GM18505 (cell line): ENCODE data around the gene C10orf143.

Source experiments
- ATAC-seq: cut with Tn5 transposase; IDR thresholded peaks from one replicate; pipeline ENCODE4 v1.9.1; 2021; ENCODE audit not compliant: unreplicated experiment
- POLR2A ChIP-seq: IDR thresholded peaks from 4 replicates; pipeline ENCODE4 v1.6.1; 2011; ENCODE audit warnings: borderline replicate concordance; ENCODE audit not compliant: insufficient read depth, insufficient read length; ENCODE audit errors: extremely low read depth

Gene C10orf143

GRCh38 chr10:130061760-130062159 is 48.9 kb downstream of the C10orf143 start:
- no peak for ATAC-seq
- no peak for TF ChIP-seq POLR2A

DNA sequence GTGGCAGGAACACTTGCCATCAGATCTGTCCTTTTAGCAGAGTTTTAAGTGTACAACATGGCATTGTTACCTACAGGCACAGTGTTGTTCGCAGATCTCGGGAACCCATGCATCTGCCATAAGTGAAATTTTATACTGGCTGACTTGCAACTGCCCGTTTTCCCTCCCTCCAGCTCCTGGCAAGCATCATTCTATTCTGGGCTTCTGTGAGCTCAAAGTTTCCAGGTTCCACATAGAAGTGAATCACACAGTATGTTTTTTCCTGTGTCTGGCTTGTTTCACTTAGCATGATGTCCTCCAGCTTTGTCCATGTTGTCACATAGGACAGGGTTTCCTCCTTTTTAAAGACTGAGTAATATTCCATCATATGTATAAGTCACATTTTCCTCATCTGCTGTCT is 56.6 kb downstream of the C10orf143 start:
- no peak for ATAC-seq
- TF ChIP-seq POLR2A = no peak

GRCh38 chr10:130053561-130053960 is 57.1 kb downstream of the C10orf143 start:
- no peak for TF ChIP-seq POLR2A
- no peak for ATAC-seq

GRCh38 chr10:130052193-130052592 is 58.4 kb downstream of the C10orf143 start:
- TF ChIP-seq POLR2A = no peak
- no peak for ATAC-seq

DNA sequence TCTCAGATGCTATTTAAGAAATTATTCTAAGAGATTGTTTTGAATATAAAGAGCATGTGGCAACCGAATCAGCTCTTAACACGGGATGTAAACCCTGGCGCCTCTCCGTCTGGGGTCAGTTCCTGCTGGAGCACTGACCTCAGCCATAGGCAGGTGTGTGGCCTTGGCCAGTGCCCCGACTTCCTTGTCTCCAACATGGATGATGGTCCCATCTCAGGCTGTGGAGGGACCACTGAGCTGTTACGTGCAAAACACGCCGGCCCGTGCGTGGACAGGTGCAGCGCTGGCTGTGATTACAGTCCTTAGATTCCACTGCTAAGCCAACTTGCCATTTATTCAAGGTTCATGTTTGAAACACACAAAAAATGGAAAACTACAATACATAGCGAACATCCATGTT is 59.9 kb downstream of the C10orf143 start:
- ATAC-seq = no peak
- TF ChIP-seq POLR2A = no peak

DNA sequence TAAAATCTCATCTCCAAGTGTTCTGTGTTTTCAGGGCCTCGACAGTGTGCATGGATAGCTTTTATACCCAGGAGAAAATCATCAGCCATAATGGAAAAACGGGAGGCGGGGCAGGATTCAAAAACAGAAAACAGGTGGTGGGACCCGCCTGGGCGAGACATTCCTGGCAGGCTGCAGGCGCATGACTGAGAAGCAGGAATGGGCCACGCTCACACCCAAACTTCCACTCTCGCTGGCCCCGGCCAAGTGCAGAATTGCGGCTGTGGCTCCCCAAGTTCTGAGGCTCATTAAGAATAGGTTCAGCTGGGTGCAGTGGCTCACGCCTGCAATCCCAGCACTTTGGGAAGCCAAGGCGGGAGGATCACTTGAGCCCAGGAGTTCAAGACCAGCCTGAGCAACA is 60.6 kb downstream of the C10orf143 start:
- no peak for ATAC-seq
- no peak for TF ChIP-seq POLR2A

DNA sequence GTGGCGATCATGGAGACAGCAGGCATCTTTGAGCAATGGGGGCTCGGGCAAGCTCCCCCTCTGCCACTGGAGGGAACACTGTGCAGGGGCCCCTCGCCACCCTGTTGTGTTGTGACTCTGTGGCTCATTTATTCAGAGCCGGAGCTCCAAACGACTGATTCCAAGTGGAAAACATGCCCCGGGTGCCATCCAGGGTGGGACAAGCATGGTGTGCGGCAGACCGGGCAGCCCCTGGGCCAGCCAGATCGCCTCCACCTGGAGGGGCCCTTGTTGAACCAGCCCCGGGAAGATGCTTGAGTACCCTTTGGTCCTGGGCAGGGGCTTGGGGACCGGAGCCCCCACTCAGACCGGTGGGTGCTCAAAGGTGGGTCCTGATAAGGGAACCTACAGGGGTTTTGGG is 61.4 kb downstream of the C10orf143 start:
- ATAC-seq = no peak
- TF ChIP-seq POLR2A = no peak

DNA sequence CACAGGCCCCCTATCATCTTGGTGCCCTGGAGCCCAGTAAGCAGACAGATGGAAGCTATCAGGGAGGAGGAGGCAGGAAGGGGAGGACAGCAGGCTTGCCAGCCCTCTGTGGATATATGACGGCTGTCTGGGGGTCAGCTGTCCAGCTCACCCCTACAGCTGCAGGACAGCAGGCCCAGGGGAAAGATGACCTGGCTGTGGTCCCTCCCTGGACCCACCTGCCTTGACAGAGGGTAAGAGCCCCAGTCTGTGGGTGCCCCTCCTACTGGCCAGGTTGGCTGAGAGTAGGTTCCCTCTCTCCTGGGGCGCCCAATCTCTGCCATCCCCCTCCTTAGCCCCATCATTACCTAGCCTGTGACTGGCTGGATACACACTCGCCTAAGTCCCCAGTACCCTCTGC is 62.5 kb downstream of the C10orf143 start:
- no peak for ATAC-seq
- TF ChIP-seq POLR2A = no peak

- ATAC-seq = no peak
- TF ChIP-seq POLR2A = no peak
Measured at GRCh38 chr10:130047336-130047735, 63.3 kb downstream of the C10orf143 start.

DNA sequence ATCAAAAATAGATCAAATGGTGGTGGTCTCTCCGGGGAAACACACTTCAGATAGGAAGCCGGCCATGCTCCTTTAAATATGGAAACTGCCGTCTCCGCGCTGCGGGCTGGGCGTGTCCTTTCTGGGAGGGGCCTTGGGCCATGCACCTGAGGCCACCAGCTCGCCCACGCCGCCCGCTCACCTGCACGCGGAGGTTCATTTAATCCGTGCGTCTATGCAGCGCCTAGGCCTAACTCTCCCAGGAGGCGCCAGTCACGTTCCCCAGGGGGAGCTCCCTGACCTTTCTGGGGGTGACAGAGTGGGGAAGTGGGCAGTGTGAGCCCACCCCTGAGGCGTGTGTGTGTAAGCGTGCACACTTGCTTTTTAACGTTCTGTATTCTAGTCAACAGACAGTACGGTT is 64.0 kb downstream of the C10orf143 start:
- ATAC-seq = no peak
- no peak for TF ChIP-seq POLR2A

DNA sequence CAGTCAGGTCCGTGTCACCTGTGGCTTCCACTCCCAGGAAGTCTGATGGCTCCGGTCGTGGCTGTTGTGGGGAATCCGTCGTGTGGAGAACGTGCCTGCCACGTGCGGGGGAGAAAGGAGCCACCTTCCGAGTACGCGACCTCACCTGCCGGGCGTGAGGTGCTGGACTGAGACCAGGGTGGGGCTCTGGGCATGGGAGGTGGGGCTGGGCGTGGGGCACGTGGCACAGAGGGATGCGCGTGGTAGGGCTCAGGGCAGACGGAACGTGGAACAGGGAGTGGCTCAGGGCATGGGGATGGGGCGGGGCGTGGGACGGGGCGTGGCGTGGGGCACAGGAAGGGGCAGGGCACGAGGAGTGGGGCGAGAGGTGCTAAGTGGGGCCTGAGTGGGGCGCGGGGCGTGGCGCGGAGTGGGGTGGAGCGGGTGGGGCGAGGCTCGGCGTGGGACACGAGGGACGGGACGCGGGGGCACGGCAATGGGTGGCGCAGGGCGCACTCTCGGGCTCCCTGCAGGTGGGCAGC is 64.8 kb downstream of the C10orf143 start:
- TF ChIP-seq POLR2A = no peak
- no peak for ATAC-seq

DNA sequence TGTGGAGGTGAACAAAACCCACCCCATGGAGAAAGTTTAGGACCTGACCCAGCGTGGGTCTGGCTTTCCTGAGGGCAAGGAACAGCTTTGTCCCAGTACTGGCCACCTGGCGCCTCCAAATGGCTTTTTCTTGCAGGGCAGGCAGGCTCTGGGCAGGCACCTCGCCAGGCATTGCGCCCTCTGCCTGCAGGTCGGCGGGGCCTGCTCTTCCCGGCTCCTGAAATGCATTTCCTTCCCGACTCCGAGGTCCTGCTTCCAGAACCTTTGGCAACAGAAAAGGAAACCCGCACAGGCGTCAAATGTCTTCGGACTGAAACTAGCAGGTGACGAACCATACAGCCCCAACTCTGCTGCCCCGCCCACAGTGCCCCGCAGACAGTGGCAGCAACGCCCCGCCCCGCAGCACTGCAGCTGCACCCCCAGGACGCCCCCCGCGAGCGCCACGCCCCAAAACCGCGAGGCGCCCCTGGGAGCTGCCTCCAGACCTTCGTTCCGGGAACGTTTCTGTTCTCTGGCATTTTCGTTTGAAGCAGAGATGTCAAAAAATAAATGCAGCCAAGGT is 65.5 kb downstream of the C10orf143 start:
- ATAC-seq = no peak

GRCh38 chr10:130044067-130045061 is 66.3 kb downstream of the C10orf143 start:
- no peak for TF ChIP-seq POLR2A
- ATAC-seq = no peak

More for the DNA sequence above, 65.5 kb downstream of the C10orf143 start:
- TF ChIP-seq POLR2A = no peak

GRCh38 chr10:130043491-130043890 is 67.1 kb downstream of the C10orf143 start:
- no peak for TF ChIP-seq POLR2A
- ATAC-seq = no peak

DNA sequence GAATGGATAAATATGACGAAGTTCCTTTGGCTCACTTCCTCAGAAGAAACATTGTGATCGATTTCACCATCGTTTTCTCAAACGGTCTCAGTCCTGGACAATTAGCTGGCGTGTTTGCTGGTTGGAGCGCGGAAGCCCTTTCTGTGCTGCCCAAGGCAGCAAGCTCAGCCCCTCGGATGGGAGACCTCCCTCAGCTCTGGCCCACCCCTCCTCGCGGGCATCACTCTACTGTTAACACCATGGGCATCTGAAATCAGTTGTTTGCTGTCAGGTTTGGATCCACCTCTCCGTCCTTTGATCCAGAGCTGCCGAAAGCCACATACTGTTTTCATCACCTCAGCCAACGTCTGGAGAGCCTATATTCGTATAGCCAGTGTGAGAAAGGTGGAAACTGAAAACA is 68.2 kb downstream of the C10orf143 start:
- TF ChIP-seq POLR2A = no peak
- no peak for ATAC-seq
